ENCODE data around the gene TRIM46.

- TF ChIP-seq EZH2 (IDR thresholded peaks at IDR 0.05; ENCODE audit: low read depth, unreplicated experiment) (no peak), CTCF (conservative IDR thresholded peaks at IDR 0.05; ENCODE audit: low read depth in 2 of 2) (peak in 1 of 2 experiments; percentile 29; a peak in 2 of 4 replicates), CREB1 (CRISPR knock-in tag; IDR thresholded peaks at IDR 0.05; ENCODE audit: low read depth) (no peak), STAT1 (IDR thresholded peaks at IDR 0.05; ENCODE audit: unreplicated experiment) (no peak), POLR2AphosphoS5 (IDR thresholded peaks at IDR 0.05; ENCODE audit: low read depth) (peak; percentile 95), NANOG (IDR thresholded peaks at IDR 0.05; ENCODE audit: borderline replicate concordance) (no peak), REST (IDR thresholded peaks at IDR 0.05; ENCODE audit: unreplicated experiment) (no peak)
These were observed 53.8 kb downstream of the TRIM46 start for GRCh38 chr1:155227261-155228095.

All from GM23338 (cell line).